K562 (cell line): ENCODE data around the gene ABCA7. TPM values are rescaled to one million over a fixed set of nuclear protein-coding genes. Genes with fewer than 3 reads are reported as not detected.
A peak's percentile ranks its signal among the peaks of the same experiment; 100 is the strongest.

Experiments used
- AFF4 ChIP-seq: sonication (generic); formaldehyde crosslinking; IDR thresholded peaks from 2 replicates; pipeline ENCODE4 v1.8.0; 2023; ENCODE audit warnings: mild to moderate bottlenecking, missing genetic modification reagents
- ARID4B ChIP-seq: sonication (generic); formaldehyde crosslinking; IDR thresholded peaks from 2 replicates; pipeline ENCODE4 v1.8.0; 2022; ENCODE audit warnings: mild to moderate bottlenecking, missing genetic modification reagents
- DMBX1 ChIP-seq: fragments of 250-450 bp; sonication (Bioruptor Pico); IDR thresholded peaks from 2 replicates; pipeline ENCODE4 v1.8.0; 2022; ENCODE audit warnings: inconsistent platforms, mild to moderate bottlenecking, moderate library complexity, borderline replicate concordance
- DPF2 ChIP-seq: fragments of 450-650 bp; IDR thresholded peaks from 2 replicates; pipeline ENCODE4 v1.6.1; 2016
- ESRRA ChIP-seq: fragments of 450-650 bp; IDR thresholded peaks from 2 replicates; pipeline ENCODE4 v1.6.1; 2014; ENCODE audit warnings: low read depth, mild to moderate bottlenecking, moderate library complexity, borderline replicate concordance
- ETV5 ChIP-seq: sonication (generic); formaldehyde crosslinking; IDR thresholded peaks from 2 replicates; pipeline ENCODE4 v1.4.0; 2020; ENCODE audit warnings: low read depth, mild to moderate bottlenecking, missing genetic modification reagents
- ETV6 ChIP-seq, 3 experiments: fragments of 150-350 bp in 1 of 3; sonication (generic) in 1 of 3; formaldehyde crosslinking in 1 of 3; IDR thresholded peaks; 2 replicates each; pipeline versions ENCODE4 v1.6.1 to v1.8.0; 2014 to 2022; ENCODE audit warnings: borderline replicate concordance in 2 of 3, low read depth in 2 of 3, antibody characterized with exemption in 1 of 3, low read length in 1 of 3, mild to moderate bottlenecking in 1 of 3, missing genetic modification reagents in 1 of 3
- FOXP1 ChIP-seq: sonication (generic); formaldehyde crosslinking; IDR thresholded peaks from 2 replicates; pipeline ENCODE4 v1.8.0; 2022; ENCODE audit warnings: mild to moderate bottlenecking, missing genetic modification reagents
- HEY1 ChIP-seq: fragments of 250-450 bp; sonication (Bioruptor Pico); IDR thresholded peaks from 2 replicates; pipeline ENCODE4 v1.5.0; 2020; ENCODE audit warnings: mild to moderate bottlenecking, moderate library complexity, borderline replicate concordance
- SNIP1 ChIP-seq: fragments of 450-650 bp; IDR thresholded peaks from 2 replicates; pipeline ENCODE4 v1.7.1; 2017; ENCODE audit warnings: low read depth, mild to moderate bottlenecking
- TEAD2 ChIP-seq: fragments of 450-650 bp; IDR thresholded peaks from 2 replicates; pipeline ENCODE4 v1.6.1; 2016; ENCODE audit warnings: missing genetic modification characterization, control low read depth, missing compliant biosample characterization
- ZFPM2 ChIP-seq: fragments of 250-450 bp; sonication (Bioruptor Pico); IDR thresholded peaks from 2 replicates; pipeline ENCODE4 v1.5.1; 2022; ENCODE audit warnings: mild to moderate bottlenecking
- ZMIZ1 ChIP-seq, 2 experiments: fragments of 150-350 bp in 1 of 2; IDR thresholded peaks; 2 replicates each; pipeline ENCODE4 v1.6.1; 2012 to 2016; ENCODE audit warnings: low read depth in 2 of 2, low read length in 2 of 2, mild to moderate bottlenecking in 1 of 2, moderate library complexity in 1 of 2
- ZNF561 ChIP-seq: fragments of 450-650 bp; formaldehyde crosslinking; conservative IDR thresholded peaks from 2 replicates; pipeline ENCODE4 v1.4.0; 2020; ENCODE audit warnings: mild to moderate bottlenecking, moderate library complexity
- polyA plus RNA-seq, 8 experiments: library from polyadenylated mRNA; depleted of rRNA in 4 of 8; stranded (reverse) in 5 of 8; unstranded in 3 of 8; fragments of >200 nt; fragmentation: Nextera tagmentation in 2 of 8; fragmentation: Illumina TruSeq in 1 of 8; extraction: Ambion mirVana in 2 of 8; extraction: Trizol in 1 of 8; gene quantifications; 2 replicates each; pipeline versions ENCODE4 v1.2.1 to v1.2.3, GENCODE V29; 2011 to 2014; ENCODE audit warnings: inconsistent platforms in 1 of 8, missing spikeins in 1 of 8
- total RNA-seq, 7 experiments: library from RNA; depleted of rRNA in 6 of 7; stranded (reverse); fragments of >200 nt in 6 of 7; fragmentation: Illumina TruSeq in 2 of 7; extraction: Trizol in 2 of 7; gene quantifications; 2 replicates each; pipeline versions ENCODE4 v1.2.1 to v1.2.3, GENCODE V29; 2011 to 2021; ENCODE audit warnings: low replicate concordance in 1 of 7

The ABCA7 gene
- total and polyA plus RNA-seq, 9 of the 15 experiments (the other 6 are each of a cell fraction or from before 2014, with no cell fraction given), result 2.3 to 96.1 (median 31.2) TPM

- TF ChIP-seq ZMIZ1 (IDR thresholded peaks at IDR 0.05; ENCODE audit: low read depth in 2 of 2, low read length in 2 of 2) (no peak), ETV5 (0 out of 2 replicates have a peak, but pooled peaks have one; percentile 52), DPF2 (peak; percentile 64), DMBX1 (CRISPR knock-in tag) (0 out of 2 replicates have a peak, but pooled peaks have one; percentile 9), ESRRA (peak; percentile 54; the same call in 1 of the 2 replicates), HEY1 (CRISPR knock-in tag) (no peak), FOXP1 (CRISPR knock-in tag) (no peak), AFF4 (0 out of 2 replicates have a peak, but pooled peaks have one; percentile 42), ZNF561 (no peak), ZFPM2 (CRISPR knock-in tag) (no peak), ETV6 (IDR thresholded peaks at IDR 0.05; ENCODE audit: borderline replicate concordance in 1 of 2, low read depth in 2 of 2, low read length in 1 of 2) (no peak), ETV6 (CRISPR knock-in tag; IDR thresholded peaks at IDR 0.05; ENCODE audit: borderline replicate concordance) (no peak), TEAD2 (tag) (no peak), ARID4B (CRISPR knock-in tag) (peak; percentile 76), SNIP1 (no peak)
Measured at GRCh38 chr19:1040476-1041271, 767 bp downstream of the ABCA7 start (continued).
